ENCODE results near the gene CAMKMT.

The CAMKMT gene

GRCh38 chr2:44777537-44777936 lies 415.8 kb downstream of the CAMKMT start:
- H3F3A ChIP-seq (ENCODE audit: insufficient read depth, low read length) = no peaks in the 10 kb centered on the region
- no peaks in the 10 kb centered on the region for H3K9me3 ChIP-seq (replicated peaks; ENCODE audit: insufficient read depth, low read length)
- TF ChIP-seq EZH2phosphoT487 (IDR thresholded peaks at IDR 0.05; ENCODE audit: low read length) (no peak), EZH2 (optimal IDR thresholded peaks at IDR 0.05; ENCODE audit: low read depth, low read length) (no peak), CTCF (IDR thresholded peaks at IDR 0.05; ENCODE audit: low read length) (no peak)
- H4K20me1 ChIP-seq (ENCODE audit: insufficient read depth, low read length) = no peaks in the 10 kb centered on the region
- H3K9ac ChIP-seq (ENCODE audit: low read length) = no peak overlapping the region
- H2AFZ ChIP-seq (ENCODE audit: low read length) = no peak overlapping the region
- DNase-seq = no peak
- peaks cover 5% of the 10 kb centered on the region; the same call in 1 of the 2 replicates for H3K4me1 ChIP-seq (ENCODE audit: low read length)
- H3K4me3 ChIP-seq (ENCODE audit: low read length) = no peak overlapping the region
- H3K27me3 ChIP-seq (replicated peaks; ENCODE audit: insufficient read depth, low read length) = no peaks in the 10 kb centered on the region
- no peaks in the 10 kb centered on the region for H3K36me3 ChIP-seq (replicated peaks; ENCODE audit: insufficient read depth, low read length)
- no peaks in the 10 kb centered on the region for H3K79me2 ChIP-seq (ENCODE audit: low read length)
- no peak overlapping the region for H3K4me2 ChIP-seq (ENCODE audit: low read depth, low read length)
- H3K9me2 ChIP-seq (replicated peaks; ENCODE audit: insufficient read depth, low read length) = no peaks in the 10 kb centered on the region
- H3K27ac ChIP-seq (ENCODE audit: low read length) = no peak overlapping the region

DNA sequence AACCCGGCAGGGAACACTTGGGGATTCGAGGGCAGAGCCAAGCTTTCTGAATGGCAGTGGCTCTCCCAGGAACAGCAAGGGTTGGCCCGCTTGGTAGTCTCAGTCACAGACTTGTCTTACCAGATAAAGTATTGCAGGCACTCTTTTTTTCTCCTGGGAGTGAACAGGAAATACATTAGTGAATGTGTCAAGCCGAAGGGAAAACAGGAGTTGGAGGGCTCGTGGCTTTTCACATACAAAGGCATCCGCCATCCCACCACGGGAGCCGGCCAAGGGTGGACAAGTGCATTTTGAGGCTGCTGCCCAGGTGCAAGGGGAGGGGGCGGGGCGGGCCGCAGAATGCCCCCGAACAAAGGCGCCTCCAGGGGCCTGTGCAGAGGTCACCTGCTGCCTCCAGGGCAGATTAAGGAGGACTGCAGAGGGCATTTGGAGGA lies 416.5 kb downstream of the CAMKMT start:
- Histone ChIP-seq H2AFZ (ENCODE audit: low read length) (peak overlapping the region; percentile 33; the same call in 1 of the 2 replicates), H3K4me1 (ENCODE audit: low read length) (peaks cover 5% of the 10 kb centered on the region; the same call in 1 of the 2 replicates), H3K4me2 (ENCODE audit: low read depth, low read length) (peak overlapping the region; percentile 38; the same call in 1 of the 2 replicates), H3K27ac (ENCODE audit: low read length) (no peak overlapping the region), H3K36me3 (replicated peaks; ENCODE audit: insufficient read depth, low read length) (no peaks in the 10 kb centered on the region), H3K9ac (ENCODE audit: low read length) (no peak overlapping the region), H4K20me1 (ENCODE audit: insufficient read depth, low read length) (no peaks in the 10 kb centered on the region), H3K79me2 (ENCODE audit: low read length) (no peaks in the 10 kb centered on the region), H3K4me3 (ENCODE audit: low read length) (no peak overlapping the region; the same call in 1 of the 2 replicates), H3K9me3 (replicated peaks; ENCODE audit: insufficient read depth, low read length) (no peaks in the 10 kb centered on the region), H3F3A (ENCODE audit: insufficient read depth, low read length) (no peaks in the 10 kb centered on the region), H3K27me3 (replicated peaks; ENCODE audit: insufficient read depth, low read length) (no peaks in the 10 kb centered on the region), H3K9me2 (replicated peaks; ENCODE audit: insufficient read depth, low read length) (no peaks in the 10 kb centered on the region)
- TF ChIP-seq EZH2phosphoT487 (IDR thresholded peaks at IDR 0.05; ENCODE audit: low read length) (no peak), CTCF (IDR thresholded peaks at IDR 0.05; ENCODE audit: low read length) (no peak)
- DNase-seq = no peak

- peaks cover 5% of the 10 kb centered on the region; the same call in 1 of the 2 replicates for H3K4me1 ChIP-seq (ENCODE audit: low read length)
- H3K9ac ChIP-seq (ENCODE audit: low read length) = no peak overlapping the region
- H2AFZ ChIP-seq (ENCODE audit: low read length) = peak overlapping the region; percentile 33; the same call in 1 of the 2 replicates
- H3K4me3 ChIP-seq (ENCODE audit: low read length) = no peak overlapping the region; the same call in 1 of the 2 replicates
- H3K27me3 ChIP-seq (replicated peaks; ENCODE audit: insufficient read depth, low read length) = no peaks in the 10 kb centered on the region
- TF ChIP-seq EZH2phosphoT487 (IDR thresholded peaks at IDR 0.05; ENCODE audit: low read length) = no peak
- no peak for TF ChIP-seq CTCF (IDR thresholded peaks at IDR 0.05; ENCODE audit: low read length)
- TF ChIP-seq EZH2 (optimal IDR thresholded peaks at IDR 0.05; ENCODE audit: low read depth, low read length) = no peak
- H3K79me2 ChIP-seq (ENCODE audit: low read length) = no peaks in the 10 kb centered on the region
- no peaks in the 10 kb centered on the region for H3K9me3 ChIP-seq (replicated peaks; ENCODE audit: insufficient read depth, low read length)
- no peaks in the 10 kb centered on the region for H4K20me1 ChIP-seq (ENCODE audit: insufficient read depth, low read length)
- no peaks in the 10 kb centered on the region for H3K36me3 ChIP-seq (replicated peaks; ENCODE audit: insufficient read depth, low read length)
- peak overlapping the region; percentile 38; the same call in 1 of the 2 replicates for H3K4me2 ChIP-seq (ENCODE audit: low read depth, low read length)
- H3K9me2 ChIP-seq (replicated peaks; ENCODE audit: insufficient read depth, low read length) = no peaks in the 10 kb centered on the region
- no peaks in the 10 kb centered on the region for H3F3A ChIP-seq (ENCODE audit: insufficient read depth, low read length)
- peak; percentile 15 for DNase-seq
- H3K27ac ChIP-seq (ENCODE audit: low read length) = no peak overlapping the region
These were observed 417.1 kb downstream of the CAMKMT start for GRCh38 chr2:44778671-44779476.
